ENCODE data around the gene IQSEC2.

IQSEC2 gene

GRCh38 chrX:53246231-53246630 lies 35.2 kb downstream of the IQSEC2 start:
- no peaks in the 10 kb centered on the region for H3K36me3 ChIP-seq (replicated peaks; ENCODE audit: low read depth, low read length)
- H3K27me3 ChIP-seq (ENCODE audit: low read depth, low read length), result no peaks in the 10 kb centered on the region
- no peak overlapping the region for H2AFZ ChIP-seq (ENCODE audit: low read depth, low read length)
- TF ChIP-seq EZH2phosphoT487 (IDR thresholded peaks at IDR 0.05; ENCODE audit: low read depth), result no peak
- no peak for TF ChIP-seq CTCF (IDR thresholded peaks at IDR 0.05; ENCODE audit: low read depth, low read length)
- H3K9ac ChIP-seq (ENCODE audit: low read length), result no peak overlapping the region
- no peak overlapping the region for H3K4me3 ChIP-seq (ENCODE audit: low read length)
- no peaks in the 10 kb centered on the region for H3K9me3 ChIP-seq (ENCODE audit: insufficient read depth, low read length)
- H3K79me2 ChIP-seq (ENCODE audit: low read length), result no peaks in the 10 kb centered on the region
- H3K27ac ChIP-seq (ENCODE audit: low read length), result no peak overlapping the region
- no peaks in the 10 kb centered on the region for H4K20me1 ChIP-seq (ENCODE audit: insufficient read depth, low read length)
- H3K4me2 ChIP-seq (ENCODE audit: low read length), result no peak overlapping the region
- no peaks in the 10 kb centered on the region for H3K4me1 ChIP-seq (ENCODE audit: low read length)

- no peak overlapping the region for H3K9ac ChIP-seq (ENCODE audit: low read length)
- no peaks in the 10 kb centered on the region for H3K79me2 ChIP-seq (ENCODE audit: low read length)
- no peak overlapping the region for H3K4me3 ChIP-seq (ENCODE audit: low read length)
- H2AFZ ChIP-seq (ENCODE audit: low read depth, low read length), result no peak overlapping the region
- no peaks in the 10 kb centered on the region for H3K36me3 ChIP-seq (replicated peaks; ENCODE audit: low read depth, low read length)
- H3K4me1 ChIP-seq (ENCODE audit: low read length), result no peaks in the 10 kb centered on the region
- no peaks in the 10 kb centered on the region for H3K27me3 ChIP-seq (ENCODE audit: low read depth, low read length)
- TF ChIP-seq EZH2phosphoT487 (IDR thresholded peaks at IDR 0.05; ENCODE audit: low read depth) (no peak), CTCF (IDR thresholded peaks at IDR 0.05; ENCODE audit: low read depth, low read length) (peak; percentile 22)
- no peak overlapping the region for H3K27ac ChIP-seq (ENCODE audit: low read length)
- no peak overlapping the region for H3K4me2 ChIP-seq (ENCODE audit: low read length)
- no peaks in the 10 kb centered on the region for H4K20me1 ChIP-seq (ENCODE audit: insufficient read depth, low read length)
- H3K9me3 ChIP-seq (ENCODE audit: insufficient read depth, low read length), result no peaks in the 10 kb centered on the region
Measured at GRCh38 chrX:53244610-53245009, 36.8 kb downstream of the IQSEC2 start.

GRCh38 chrX:53242310-53242709 lies 39.1 kb downstream of the IQSEC2 start:
- Histone ChIP-seq H3K79me2 (ENCODE audit: low read length) (no peaks in the 10 kb centered on the region), H3K4me1 (ENCODE audit: low read length) (no peaks in the 10 kb centered on the region), H3K27me3 (ENCODE audit: low read depth, low read length) (no peaks in the 10 kb centered on the region), H3K9ac (ENCODE audit: low read length) (no peak overlapping the region), H3K27ac (ENCODE audit: low read length) (no peak overlapping the region), H2AFZ (ENCODE audit: low read depth, low read length) (no peak overlapping the region), H3K4me3 (ENCODE audit: low read length) (no peak overlapping the region), H3K4me2 (ENCODE audit: low read length) (no peak overlapping the region), H3K9me3 (ENCODE audit: insufficient read depth, low read length) (no peaks in the 10 kb centered on the region), H4K20me1 (ENCODE audit: insufficient read depth, low read length) (no peaks in the 10 kb centered on the region), H3K36me3 (replicated peaks; ENCODE audit: low read depth, low read length) (no peaks in the 10 kb centered on the region)
- TF ChIP-seq EZH2phosphoT487 (IDR thresholded peaks at IDR 0.05; ENCODE audit: low read depth), result no peak

GRCh38 chrX:53241558-53241957 lies 39.8 kb downstream of the IQSEC2 start:
- Histone ChIP-seq H4K20me1 (ENCODE audit: insufficient read depth, low read length) (no peaks in the 10 kb centered on the region), H3K4me3 (ENCODE audit: low read length) (no peak overlapping the region), H3K36me3 (replicated peaks; ENCODE audit: low read depth, low read length) (no peaks in the 10 kb centered on the region), H3K9ac (ENCODE audit: low read length) (no peak overlapping the region), H3K79me2 (ENCODE audit: low read length) (no peaks in the 10 kb centered on the region), H3K27ac (ENCODE audit: low read length) (no peak overlapping the region), H3K9me3 (ENCODE audit: insufficient read depth, low read length) (no peaks in the 10 kb centered on the region), H3K4me2 (ENCODE audit: low read length) (no peak overlapping the region), H3K4me1 (ENCODE audit: low read length) (no peaks in the 10 kb centered on the region), H3K27me3 (ENCODE audit: low read depth, low read length) (no peaks in the 10 kb centered on the region), H2AFZ (ENCODE audit: low read depth, low read length) (no peak overlapping the region)
- no peak for TF ChIP-seq CTCF (IDR thresholded peaks at IDR 0.05; ENCODE audit: low read depth, low read length)

GRCh38 chrX:53239474-53239873 lies 41.9 kb downstream of the IQSEC2 start:
- Histone ChIP-seq H3K9me3 (ENCODE audit: insufficient read depth, low read length) (no peaks in the 10 kb centered on the region), H3K4me2 (ENCODE audit: low read length) (no peak overlapping the region), H3K4me1 (ENCODE audit: low read length) (no peaks in the 10 kb centered on the region), H3K27ac (ENCODE audit: low read length) (no peak overlapping the region), H3K9ac (ENCODE audit: low read length) (no peak overlapping the region), H4K20me1 (ENCODE audit: insufficient read depth, low read length) (no peaks in the 10 kb centered on the region), H3K36me3 (replicated peaks; ENCODE audit: low read depth, low read length) (no peaks in the 10 kb centered on the region), H2AFZ (ENCODE audit: low read depth, low read length) (no peak overlapping the region), H3K79me2 (ENCODE audit: low read length) (no peaks in the 10 kb centered on the region), H3K27me3 (ENCODE audit: low read depth, low read length) (no peaks in the 10 kb centered on the region), H3K4me3 (ENCODE audit: low read length) (no peak overlapping the region)
- TF ChIP-seq EZH2phosphoT487 (IDR thresholded peaks at IDR 0.05; ENCODE audit: low read depth) (no peak), CTCF (IDR thresholded peaks at IDR 0.05; ENCODE audit: low read depth, low read length) (peak; percentile 26)
